Measurements from ENCODE around the gene TBL1XR1.

GRCh38 chr3:177084616-177085015 is 112.7 kb downstream of the TBL1XR1 start:
- no peak for TF ChIP-seq MAX (IDR thresholded peaks at IDR 0.05; ENCODE audit: insufficient read depth, insufficient read length)
- TF ChIP-seq CTCF (IDR thresholded peaks at IDR 0.05; ENCODE audit: extremely low read depth in 1 of 2, insufficient read depth in 1 of 2, low read depth in 1 of 2, low read length in 2 of 2) = no peak
- no peak for TF ChIP-seq POLR2A (IDR thresholded peaks at IDR 0.05; ENCODE audit: low read depth, low read length)
- TF ChIP-seq EZH2 (IDR thresholded peaks at IDR 0.05; ENCODE audit: borderline replicate concordance, low read depth, low read length, severe bottlenecking) = no peak
- TF ChIP-seq GATA2 (IDR thresholded peaks at IDR 0.05; ENCODE audit: insufficient read depth, insufficient read length, low read depth, low read length) = no peak
- no peak for TF ChIP-seq JUN (IDR thresholded peaks at IDR 0.05; ENCODE audit: borderline replicate concordance, insufficient read depth, insufficient read length, low read depth)

All from endothelial cell of umbilical vein (primary cell).